GM18907 (cell line): Measurements from ENCODE around the gene ATXN1L.
"Not testable (repeated sequence)": the region's sequence is repeated elsewhere in the genome, so short reads cannot be mapped to it uniquely, and the experiment has no call there.

ENCODE experiments used
- ATAC-seq: cut with Tn5 transposase; IDR thresholded peaks from one replicate; pipeline ENCODE4 v1.9.1; 2021; ENCODE audit warnings: mild to moderate bottlenecking, moderate library complexity; ENCODE audit not compliant: unreplicated experiment

The ATXN1L gene, protein sequence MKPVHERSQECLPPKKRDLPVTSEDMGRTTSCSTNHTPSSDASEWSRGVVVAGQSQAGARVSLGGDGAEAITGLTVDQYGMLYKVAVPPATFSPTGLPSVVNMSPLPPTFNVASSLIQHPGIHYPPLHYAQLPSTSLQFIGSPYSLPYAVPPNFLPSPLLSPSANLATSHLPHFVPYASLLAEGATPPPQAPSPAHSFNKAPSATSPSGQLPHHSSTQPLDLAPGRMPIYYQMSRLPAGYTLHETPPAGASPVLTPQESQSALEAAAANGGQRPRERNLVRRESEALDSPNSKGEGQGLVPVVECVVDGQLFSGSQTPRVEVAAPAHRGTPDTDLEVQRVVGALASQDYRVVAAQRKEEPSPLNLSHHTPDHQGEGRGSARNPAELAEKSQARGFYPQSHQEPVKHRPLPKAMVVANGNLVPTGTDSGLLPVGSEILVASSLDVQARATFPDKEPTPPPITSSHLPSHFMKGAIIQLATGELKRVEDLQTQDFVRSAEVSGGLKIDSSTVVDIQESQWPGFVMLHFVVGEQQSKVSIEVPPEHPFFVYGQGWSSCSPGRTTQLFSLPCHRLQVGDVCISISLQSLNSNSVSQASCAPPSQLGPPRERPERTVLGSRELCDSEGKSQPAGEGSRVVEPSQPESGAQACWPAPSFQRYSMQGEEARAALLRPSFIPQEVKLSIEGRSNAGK

DNA sequence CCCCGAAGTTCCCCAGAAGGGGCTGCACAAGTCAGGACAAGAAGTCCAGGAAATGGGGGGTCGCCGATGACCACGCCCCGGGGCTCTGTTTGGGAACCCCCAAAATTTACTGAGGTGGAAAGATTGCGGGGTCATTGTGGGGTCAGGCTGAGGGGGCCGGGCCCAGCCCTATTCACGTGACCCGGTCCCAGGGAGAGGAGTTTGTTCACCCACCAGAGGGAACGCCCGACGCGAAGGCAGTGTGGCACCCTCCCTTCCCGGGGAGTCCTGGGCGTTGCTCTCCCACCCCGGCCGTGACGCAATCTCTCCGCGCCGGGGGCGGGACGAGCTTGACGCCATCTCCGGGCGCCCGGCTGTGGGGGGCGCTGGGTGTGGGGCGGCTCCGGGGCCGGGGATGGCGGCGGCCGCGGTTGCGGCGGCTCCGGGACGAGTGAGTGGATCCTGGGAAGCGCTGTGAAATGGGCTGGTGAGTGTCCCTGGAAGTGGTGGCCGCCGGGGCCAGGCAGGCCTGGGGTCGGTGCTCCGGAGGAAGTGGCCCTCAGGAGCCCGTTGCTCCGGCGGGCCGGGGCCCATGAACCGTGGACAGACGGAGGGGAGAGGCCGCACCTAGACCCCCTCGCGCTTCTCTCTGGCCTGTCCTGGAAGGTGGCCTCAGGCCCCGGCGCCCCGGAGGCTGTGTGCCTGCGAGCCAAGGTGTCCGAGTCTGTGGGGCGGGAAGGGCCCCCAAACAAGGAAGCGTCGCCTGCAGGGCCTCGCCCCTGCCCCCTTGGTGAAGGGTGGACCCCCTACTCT is at the start of gene ATXN1L:
TSS of gene ATXN1L (plus strand) at position 338 of the 792 bp plus-strand sequence. CDS start 3,765 bp downstream, outside the sequence.
- ATAC-seq = peak; percentile 79

DNA sequence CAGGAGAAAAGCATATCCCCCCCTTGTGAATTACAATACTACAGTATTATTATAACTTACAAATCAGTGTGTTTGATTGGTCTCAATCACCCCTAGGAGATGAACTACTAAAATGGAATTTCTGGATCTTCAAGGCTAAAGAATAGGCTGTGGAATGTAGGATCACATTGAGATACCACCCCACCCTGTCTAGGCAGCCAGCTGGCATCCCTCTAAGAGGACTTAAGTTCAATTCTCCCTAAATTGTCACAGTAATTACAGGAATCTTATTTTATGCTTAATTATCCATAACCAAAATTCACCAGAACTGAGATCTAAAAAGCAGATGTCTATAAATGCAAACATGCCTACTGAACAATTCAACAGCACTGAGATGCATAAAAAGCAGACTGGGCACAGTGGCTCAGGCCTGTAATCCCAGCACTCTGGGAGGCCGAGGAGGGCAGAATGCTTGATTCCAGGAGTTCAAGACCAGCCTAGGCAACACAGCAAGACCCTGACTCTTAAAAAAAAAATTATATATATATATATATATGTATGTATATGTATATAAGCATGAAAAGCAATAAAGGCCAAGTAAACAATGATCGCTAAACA is 49.2 kb upstream of the ATXN1L start:
- no peak for ATAC-seq

DNA sequence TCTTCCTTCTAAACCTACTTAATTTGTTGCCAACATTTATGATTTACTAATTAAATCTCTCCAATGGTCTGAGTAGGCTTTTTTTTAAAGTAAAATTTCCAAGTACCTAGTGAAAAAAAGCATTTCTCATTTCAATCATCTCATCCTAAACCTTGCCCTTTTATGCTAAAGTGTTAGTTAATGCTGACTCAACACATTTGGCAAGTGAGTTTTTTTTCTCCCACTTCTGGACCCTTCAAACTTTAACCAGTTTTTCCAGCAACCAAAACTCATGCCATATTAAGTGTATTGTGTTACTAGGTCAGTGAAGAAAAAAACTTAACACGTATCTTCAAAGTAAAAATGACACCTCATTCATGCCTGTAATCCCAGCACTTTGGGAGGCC is 42.5 kb upstream of the ATXN1L start:
- ATAC-seq = no peak

DNA sequence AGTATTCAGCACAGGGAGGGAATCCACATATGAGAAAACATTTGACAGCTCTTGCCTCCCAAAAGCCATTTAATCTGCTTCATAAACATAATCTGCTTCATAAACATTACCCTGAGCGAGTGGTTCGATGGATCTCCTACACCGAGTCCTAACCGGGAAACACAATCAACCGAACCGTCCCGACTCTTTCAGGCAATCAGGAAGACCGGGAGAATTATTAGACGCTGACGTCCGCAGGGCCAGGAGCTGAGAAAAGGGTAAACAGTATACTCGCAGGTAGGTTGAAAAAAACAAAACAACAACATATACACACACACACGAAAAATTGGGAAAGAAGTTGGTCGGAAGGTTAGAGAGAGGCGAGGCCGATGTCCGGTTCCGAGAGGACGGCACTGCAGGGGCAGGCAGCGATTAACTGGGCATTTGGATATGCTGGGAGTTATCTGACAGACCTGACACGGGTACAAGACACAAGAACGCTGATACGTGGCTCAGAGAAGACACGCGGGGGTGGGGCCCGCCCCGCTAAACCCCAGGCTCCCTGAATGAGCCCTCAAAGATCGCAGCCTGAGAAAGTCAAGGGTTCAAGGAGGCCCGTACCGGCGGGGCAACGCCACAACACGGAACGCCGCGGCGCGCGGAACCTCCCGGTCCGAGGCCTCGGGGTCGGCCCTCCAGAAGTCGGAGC is 37.7 kb upstream of the ATXN1L start:
- peak; percentile 23 for ATAC-seq

DNA sequence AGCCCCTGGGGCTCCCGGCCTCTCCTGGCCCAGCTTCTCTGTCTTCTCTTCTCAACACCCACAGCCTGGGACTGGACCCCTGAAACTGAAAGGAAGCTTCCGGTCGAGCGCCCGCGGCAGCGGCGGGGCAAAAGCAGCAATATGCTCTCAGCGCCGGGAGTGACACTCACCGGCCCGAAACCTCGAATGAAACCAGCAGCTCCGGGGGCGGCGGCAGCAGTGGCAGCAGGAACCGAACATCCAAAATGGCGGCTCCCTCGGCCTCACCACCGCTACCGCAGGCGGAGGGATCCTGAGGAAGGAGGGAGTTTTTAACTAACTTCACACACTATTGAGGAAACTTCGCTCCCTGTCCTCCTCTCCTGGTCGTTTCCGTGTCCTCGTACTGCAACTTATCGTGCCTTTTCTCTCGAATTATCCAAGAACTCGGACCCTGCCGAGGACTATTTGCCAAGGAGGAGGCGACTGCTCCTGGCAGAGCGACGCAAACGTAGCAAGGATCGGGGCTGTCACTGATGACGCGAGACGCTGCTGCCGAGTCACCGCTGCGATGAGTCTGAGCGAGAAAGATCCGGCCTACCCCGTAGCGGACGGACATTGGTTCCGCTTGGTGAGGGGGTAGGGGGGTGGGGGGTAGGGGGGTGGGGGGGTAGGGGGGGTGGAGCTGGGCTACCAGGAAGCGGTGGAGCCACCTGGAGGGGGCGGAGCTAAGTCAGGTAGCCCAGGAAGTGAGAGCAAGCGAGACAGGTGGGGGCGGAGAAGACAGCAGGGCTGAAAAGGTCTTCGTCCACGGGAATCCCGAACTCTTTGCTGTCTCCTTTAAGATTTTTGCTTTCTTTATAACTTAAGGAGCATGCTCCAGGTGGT is 37.0 kb upstream of the ATXN1L start, which contains the start of gene AP1G1:
TSS of gene AP1G1 (minus strand) at position 242 of the 867 bp plus-strand sequence. CDS start 19,355 bp downstream, outside the sequence.
- peak; percentile 81 for ATAC-seq

DNA sequence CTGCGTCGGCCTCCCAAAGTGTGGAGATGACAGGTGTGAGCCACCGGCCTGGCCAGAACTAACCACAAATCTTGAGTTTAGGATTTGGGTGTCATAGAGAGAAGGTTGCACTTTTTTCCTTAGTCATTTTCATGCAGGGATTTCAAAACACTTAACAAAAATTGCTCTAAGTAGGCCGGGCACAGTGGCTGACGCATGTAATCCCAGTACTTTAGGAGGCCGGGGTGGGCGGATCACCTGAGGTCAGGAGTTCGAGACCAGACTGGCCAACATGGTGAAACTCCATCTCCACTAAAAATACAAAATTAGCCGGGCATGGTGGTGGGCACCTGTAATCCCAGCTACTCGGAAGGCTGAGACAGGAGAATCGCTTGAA is 35.6 kb upstream of the ATXN1L start:
- not testable (repeated sequence) for ATAC-seq

DNA sequence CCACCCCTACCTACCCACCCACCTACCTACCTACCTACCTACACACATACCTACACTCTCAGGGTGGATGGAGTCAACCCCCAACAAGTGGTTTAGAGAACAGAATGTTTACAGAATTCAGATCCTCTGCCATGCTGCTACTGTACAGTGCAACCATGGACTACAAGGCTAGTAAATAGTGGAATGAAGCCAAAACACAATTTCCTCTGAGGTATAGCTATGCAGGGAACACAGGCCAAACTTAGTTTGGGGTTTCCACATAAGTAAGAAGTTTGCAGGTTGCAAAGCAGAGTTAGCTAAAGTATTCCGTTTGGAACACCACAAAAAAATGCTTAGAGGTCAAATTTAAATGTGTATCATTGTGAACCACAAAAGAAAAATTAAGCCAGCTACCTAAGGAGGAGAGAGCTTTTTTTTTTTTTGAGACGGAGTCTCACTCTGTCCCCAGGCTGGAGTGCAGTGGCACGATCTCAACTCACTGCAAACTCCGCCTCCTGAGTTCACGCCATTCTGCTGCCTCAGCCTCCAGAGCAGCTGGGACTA is 34.4 kb upstream of the ATXN1L start:
- no peak for ATAC-seq

DNA sequence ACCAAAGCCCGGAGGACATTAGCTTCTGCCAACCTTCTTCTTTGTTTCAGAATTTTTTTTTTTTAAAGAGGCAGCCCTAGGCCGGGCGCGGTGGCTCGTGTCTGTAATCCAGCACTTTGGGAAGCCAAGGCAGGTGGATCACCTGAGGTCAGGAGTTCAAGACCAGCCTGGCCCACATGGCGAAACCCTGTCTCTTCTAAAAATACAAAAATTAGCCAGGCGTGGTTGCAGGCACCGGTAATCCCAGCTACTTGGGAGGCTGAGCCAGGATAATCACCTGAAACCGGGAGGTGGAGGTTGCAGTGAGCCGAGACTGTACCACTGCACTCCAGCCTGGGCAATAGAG is 28.6 kb upstream of the ATXN1L start:
- peak; percentile 14 for ATAC-seq

DNA sequence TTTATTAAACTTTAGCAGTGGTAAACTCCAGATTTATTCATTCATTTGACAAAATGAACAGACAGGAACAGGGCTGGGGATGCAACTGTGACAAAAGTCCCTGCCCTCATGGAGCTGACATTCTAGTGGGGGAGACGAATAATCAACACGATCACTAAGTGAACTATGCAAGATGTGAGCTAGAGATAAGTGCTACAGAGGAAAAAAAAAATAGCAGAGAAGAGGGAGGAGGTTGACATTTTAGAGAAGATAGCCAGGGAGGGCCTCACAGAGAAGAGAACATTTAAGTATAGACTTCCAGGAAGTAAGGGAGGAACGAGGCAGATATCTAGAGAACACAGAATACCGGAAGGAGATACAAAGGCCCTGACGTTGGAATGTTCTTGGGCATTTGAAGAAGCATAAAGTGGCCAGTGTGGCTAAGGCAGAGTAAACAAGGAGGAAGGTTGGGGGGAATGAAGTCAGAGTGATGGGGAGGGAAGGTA is 19.2 kb upstream of the ATXN1L start:
- no peak for ATAC-seq

DNA sequence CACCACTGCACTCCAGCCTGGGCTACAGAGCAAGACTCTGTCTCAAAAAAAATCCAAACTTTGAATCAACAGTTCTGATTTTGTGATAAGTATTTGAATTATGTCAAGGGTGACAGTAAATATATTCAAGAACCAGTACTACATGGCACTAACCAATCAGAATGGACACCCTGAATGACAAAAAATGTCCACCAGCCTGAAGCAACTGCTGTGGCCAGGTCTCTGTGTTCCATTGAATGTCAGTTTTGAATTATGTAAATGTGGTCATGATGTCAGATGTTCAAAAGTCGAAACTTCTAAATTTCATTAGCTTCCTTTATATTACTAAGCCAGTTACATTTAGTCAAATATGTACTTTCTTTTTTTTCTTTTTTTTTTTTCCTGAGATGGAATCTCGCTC is 15.4 kb upstream of the ATXN1L start:
- no peak for ATAC-seq

DNA sequence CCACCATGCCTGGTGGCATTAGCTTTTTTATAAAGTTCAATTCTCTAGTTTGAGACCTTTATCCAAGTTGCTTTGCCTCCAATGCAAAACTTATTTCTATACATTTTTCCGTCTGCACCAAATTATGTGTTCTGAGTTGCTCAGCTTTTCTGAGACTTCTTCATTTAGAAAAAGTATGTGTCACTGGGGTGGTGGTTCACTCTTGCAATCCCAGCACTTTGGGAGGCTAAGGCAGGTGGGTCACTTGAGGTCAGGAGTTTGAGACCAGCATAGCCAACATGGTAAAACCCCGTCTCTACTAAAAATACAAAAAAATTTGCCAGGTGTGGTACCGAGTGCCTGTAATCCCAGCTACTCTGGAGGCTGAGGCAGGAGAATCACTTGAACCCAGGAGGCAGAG is 14.1 kb upstream of the ATXN1L start:
- ATAC-seq = not testable (repeated sequence)

DNA sequence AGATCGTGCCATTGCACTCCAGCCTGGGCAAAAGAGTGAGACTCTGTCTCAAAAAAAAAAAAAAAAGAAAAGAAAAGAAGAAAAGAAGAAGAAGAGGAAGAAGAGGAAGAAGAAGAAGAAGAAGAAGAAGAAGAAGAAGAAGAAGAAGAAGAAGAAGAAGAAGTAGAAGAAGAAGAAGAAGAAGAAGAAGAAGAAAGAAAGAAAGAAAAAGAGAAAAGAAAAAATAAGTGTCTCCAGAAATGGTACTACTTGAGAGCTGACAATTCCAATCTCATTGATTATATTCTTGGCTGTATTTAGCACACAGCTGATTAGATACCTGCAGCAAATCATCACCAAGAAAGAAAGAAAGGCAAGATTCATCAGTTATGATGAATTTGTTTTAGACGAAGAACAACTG is 13.7 kb upstream of the ATXN1L start:
- not testable (repeated sequence) for ATAC-seq

DNA sequence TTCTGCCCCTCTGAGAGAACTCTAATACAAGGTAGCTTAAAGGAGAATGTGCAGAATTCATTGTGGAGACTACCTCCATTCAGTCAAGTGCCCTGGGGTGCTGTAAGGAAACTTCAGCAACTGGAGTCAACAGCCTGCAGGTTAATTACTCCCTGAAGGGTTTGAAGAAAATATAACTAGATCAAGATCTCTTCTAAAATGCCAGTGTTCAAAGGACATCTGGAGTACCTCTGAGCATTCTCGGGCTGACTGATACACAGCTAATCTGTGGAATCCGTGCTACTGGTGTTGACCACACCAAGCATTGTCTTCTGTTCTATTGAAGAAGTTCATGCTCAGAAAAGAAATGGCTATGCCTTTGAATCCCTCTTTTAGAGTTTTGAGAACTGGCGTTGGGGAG is 11.5 kb upstream of the ATXN1L start:
- no peak for ATAC-seq

DNA sequence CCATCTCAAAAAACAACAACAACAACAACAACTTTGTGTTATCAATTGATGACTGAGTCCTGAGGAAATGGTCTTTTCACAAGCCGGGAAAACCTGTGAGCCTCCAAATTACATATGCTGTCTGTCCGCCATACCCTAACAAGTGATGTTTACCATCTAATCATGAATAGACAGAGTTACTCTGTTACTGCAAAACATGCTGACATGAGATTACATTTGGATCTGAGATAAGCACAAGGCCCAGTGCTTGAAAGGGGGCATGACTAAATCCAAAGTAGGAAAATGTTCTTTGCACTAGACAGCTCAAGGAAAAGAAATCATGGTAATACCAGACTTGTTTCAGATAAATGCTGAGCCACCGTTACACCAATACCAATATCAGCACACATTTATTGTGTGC is 8.6 kb upstream of the ATXN1L start:
- no peak for ATAC-seq

DNA sequence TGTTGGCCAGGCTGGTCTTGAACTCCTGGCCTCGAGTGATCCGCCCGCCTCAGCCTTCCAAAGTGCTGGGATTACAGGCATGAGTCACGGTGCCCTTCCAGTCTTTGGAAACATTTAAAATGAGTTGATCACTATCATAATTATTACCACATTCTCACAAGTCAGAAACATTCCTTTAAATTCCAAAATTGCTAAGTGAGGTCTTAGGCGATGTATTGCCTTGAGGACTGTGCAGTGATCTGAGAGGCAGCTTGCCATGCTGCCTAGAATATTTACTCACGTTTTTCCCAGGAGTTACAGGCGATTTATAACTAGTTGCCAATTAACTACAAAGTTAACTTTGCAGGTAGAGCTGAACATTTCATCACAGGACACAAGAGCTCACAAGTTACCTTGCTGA is 5.7 kb upstream of the ATXN1L start:
- ATAC-seq = no peak

DNA sequence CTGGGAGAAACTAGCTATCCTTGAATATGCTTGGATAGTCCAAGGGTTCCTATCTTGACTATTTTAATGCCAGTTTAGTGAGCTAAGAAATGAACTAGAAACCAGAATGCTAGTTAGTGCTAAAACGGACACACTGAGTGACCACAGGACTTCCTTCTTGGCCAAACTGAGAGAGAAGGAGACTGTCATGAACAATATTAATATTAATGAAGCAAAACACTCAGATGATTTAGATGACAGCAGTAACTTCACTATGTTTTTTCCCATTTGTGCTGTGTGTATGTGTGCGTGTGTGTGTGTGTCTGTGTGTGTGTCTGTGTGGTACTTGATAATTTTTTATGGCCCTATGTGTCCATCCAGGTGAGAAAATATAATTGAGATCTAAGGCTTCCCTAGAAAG is 2.2 kb upstream of the ATXN1L start:
- no peak for ATAC-seq

DNA sequence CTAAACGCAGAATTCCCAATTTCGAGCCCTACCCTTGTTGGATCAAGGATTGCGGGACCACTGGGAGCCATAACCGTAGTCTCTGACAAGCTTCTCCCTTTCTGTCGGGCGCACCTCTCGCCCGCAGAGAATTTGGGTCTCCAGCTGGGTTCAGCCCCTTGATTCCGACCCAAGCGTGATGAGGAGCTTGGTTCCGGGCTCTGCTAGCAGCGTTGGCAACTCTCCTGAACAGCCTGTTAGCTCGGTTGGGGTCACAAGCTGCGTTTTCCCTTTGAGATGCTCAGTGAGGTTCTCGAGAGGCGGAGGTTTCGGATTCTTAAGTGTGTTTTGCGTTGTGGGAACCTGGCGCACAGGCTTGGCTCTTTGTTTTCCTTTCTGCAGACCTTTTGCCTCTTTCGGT is 655 bp downstream of the ATXN1L start:
- no peak for ATAC-seq

DNA sequence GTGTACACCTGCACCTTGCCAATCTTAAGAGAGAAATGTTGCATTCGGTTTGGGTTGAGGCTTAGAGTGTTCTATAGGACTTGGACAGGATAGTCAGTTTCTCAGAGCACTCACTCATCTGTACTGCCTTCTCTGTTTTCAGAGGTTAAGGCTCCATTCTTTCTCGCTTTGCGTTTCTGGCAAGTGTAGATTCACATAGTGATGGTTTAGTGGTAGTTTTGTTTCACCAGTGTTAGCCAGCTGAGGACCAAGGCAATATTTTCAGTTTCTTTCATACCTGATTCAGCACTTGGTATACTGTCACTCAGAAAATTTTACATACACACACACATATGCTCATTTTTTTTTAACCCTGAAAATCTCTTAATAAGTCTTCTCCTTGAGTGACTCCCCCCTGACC is 1.3 kb downstream of the ATXN1L start:
- no peak for ATAC-seq

DNA sequence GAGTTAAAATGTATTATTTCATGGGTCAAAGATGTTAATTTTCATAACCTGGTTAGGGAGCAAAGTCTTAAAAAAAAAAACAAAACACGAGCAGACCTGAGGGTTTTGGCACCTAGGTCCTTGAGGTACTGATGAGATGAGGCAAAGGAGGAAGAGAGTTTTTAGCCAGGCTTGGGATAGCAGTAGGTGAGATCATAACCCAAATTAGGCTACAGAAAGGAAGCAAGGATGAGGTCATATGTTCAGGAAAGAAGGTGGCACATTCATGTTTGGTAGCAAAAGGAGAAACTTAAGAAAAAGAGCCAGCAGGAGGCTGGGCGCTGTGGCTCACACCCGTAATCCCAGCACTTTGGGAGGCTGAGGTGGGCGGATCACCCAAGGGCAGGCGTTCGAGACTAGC is 2.8 kb downstream of the ATXN1L start:
- no peak for ATAC-seq
